Colonic mucosa (tissue), 4 donors: ENCODE results near the gene GAMT. TPM values are rescaled to one million over a fixed set of nuclear protein-coding genes. Genes with fewer than 3 reads are reported as not detected.

ENCODE experiments used
- DNase-seq: peaks from one replicate; pipeline ENCODE4 v3.0.0-alpha.2; 2020
- H3K27ac ChIP-seq: fragments of 200-600 bp; one replicate; pipeline ENCODE4 v1.8.0; 2021
- H3K27me3 ChIP-seq: fragments of 200-600 bp; one replicate; pipeline ENCODE4 v1.8.0; 2021
- H3K36me3 ChIP-seq: fragments of 200-600 bp; one replicate; pipeline ENCODE4 v1.8.0; 2021
- H3K4me1 ChIP-seq: fragments of 200-600 bp; one replicate; pipeline ENCODE4 v1.8.0; 2021; ENCODE audit warnings: mild to moderate bottlenecking
- H3K4me3 ChIP-seq: fragments of 200-600 bp; one replicate; pipeline ENCODE4 v1.8.0; 2021
- H3K9ac ChIP-seq, 2 donors: one replicate each; pipeline ENCODE4 v1.7.0; 2013; ENCODE audit warnings: control low read depth in 2 of 2, low read depth in 2 of 2, low read length in 2 of 2
- H3K9me3 ChIP-seq: fragments of 200-600 bp; one replicate; pipeline ENCODE4 v1.8.0; 2021
- intact Hi-C: fragments of 100-400 bp; cut with DNase I; formaldehyde crosslinking; loops from one replicate; pipeline ENCODE4 v1.14.1; 2022
- total RNA-seq, 2 donors: library from RNA; stranded (reverse); fragmentation: NEBNext Ultra II Directional in 1 of 2; extraction: Animal tissue kit (Norgen Biotek cat#: 25700) in 1 of 2; gene quantifications; one replicate each; pipeline ENCODE4 v1.2.1, GENCODE V29; 2021
- TF ChIP-seq, protein P1 (sequence below): fragments of 200-600 bp; IDR thresholded peaks from one replicate; pipeline ENCODE4 v1.8.0; 2022; ENCODE audit warnings: antibody characterized with exemption, mild to moderate bottlenecking
- donor health status: healthy.
- donor health status: DM: no; HTN: no; CAD: no.
- donor health status: DM: no; HTN: no; CAD: no.

Gene GAMT
- total RNA-seq, 2 donors from 2014 or later, result 3.3 to 3.7 TPM

DNA sequence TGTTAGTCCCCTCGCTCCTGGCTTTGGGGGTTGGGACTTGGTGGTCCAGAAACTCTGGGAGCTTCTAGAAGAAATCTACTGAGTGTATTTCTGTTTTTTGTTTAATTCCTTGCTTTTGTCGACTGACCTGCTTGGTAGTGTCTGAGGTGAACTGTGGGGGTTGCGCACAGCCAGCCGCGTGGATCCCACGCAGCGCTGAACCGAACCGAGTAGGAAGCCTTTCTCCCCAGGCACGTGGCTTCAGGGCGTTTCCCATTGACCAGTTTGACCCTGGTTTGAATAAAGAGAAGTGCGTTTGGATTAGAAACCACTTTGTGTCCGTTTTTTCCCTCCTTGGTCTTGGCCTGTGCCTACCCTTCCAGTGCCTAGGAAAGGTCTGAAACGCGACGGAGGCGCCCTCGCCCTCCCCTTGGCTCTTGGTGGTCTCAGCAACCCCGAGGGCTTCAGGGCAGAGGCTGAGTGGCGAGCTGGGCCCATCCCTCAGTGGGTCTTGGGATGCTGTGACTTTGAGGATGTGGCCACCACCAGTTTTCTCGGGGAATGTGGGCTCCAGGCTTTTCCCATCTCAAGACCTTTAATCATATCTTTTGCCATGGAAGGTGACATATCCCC is 34.1 kb upstream of the GAMT start:
- intact Hi-C loops, result no loop called here
- H3K27me3 ChIP-seq, result no peaks in the 10 kb centered on the region
- H3K9me3 ChIP-seq, result no peaks in the 10 kb centered on the region
- H3K9ac ChIP-seq, result no peak overlapping the region
- H3K4me3 ChIP-seq, result no peak overlapping the region
- H3K36me3 ChIP-seq, result peaks cover 26% of the 10 kb centered on the region
- H3K27ac ChIP-seq, result no peak overlapping the region
- H3K4me1 ChIP-seq, result peaks cover 7% of the 10 kb centered on the region
- no peak for DNase-seq
- TF ChIP-seq, protein P1, sequence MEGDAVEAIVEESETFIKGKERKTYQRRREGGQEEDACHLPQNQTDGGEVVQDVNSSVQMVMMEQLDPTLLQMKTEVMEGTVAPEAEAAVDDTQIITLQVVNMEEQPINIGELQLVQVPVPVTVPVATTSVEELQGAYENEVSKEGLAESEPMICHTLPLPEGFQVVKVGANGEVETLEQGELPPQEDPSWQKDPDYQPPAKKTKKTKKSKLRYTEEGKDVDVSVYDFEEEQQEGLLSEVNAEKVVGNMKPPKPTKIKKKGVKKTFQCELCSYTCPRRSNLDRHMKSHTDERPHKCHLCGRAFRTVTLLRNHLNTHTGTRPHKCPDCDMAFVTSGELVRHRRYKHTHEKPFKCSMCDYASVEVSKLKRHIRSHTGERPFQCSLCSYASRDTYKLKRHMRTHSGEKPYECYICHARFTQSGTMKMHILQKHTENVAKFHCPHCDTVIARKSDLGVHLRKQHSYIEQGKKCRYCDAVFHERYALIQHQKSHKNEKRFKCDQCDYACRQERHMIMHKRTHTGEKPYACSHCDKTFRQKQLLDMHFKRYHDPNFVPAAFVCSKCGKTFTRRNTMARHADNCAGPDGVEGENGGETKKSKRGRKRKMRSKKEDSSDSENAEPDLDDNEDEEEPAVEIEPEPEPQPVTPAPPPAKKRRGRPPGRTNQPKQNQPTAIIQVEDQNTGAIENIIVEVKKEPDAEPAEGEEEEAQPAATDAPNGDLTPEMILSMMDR, result no peak

DNA sequence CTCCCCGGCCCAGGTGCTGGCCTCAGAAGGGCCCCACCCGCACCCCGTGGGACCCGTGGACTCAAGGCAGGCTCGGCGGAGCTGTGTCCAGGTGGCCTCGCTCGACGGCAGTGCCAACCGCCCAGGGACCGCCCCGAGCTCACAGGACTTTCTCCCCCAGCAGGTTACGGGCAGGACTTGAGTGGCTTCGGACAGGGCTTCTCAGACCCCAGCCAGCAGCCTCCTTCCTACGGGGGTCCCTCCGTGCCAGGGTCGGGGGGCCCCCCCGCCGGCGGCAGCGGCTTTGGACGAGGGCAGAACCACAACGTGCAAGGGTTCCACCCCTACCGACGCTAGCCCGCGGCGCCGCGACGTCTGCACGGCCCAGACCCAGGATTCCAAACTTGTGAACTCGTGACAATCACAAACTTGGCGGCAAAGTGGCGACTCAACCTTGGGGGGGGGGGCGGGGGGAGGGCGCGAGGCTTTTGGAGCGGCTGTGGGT is 33.3 kb upstream of the GAMT start:
- peaks cover 17% of the 10 kb centered on the region for H3K36me3 ChIP-seq
- no peak overlapping the region for H3K4me3 ChIP-seq
- H3K27me3 ChIP-seq, result no peaks in the 10 kb centered on the region
- H3K27ac ChIP-seq, result no peak overlapping the region
- intact Hi-C loops, result no loop called here
- no peaks in the 10 kb centered on the region for H3K9me3 ChIP-seq
- TF ChIP-seq, protein P1, result no peak
- DNase-seq, result no peak
- H3K4me1 ChIP-seq, result peaks cover 5% of the 10 kb centered on the region
- no peak overlapping the region for H3K9ac ChIP-seq

DNA sequence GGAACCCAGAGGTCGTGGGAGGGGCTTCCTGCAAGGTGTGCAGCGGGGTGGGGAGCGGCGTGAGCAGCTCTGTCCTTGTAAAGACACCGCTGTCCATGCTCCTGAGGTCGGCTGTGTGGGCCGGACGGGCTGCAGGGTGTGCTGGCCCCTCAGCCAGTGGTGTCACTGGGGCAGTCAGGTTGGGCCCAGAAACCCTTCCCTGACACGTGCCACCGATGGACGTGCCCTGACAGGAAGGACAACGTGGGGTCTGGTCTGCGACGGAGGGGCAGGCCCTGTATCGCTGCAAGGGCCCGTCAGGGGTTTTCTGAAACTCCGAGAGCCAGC is 32.7 kb upstream of the GAMT start:
- peaks cover 16% of the 10 kb centered on the region for H3K36me3 ChIP-seq

DNA sequence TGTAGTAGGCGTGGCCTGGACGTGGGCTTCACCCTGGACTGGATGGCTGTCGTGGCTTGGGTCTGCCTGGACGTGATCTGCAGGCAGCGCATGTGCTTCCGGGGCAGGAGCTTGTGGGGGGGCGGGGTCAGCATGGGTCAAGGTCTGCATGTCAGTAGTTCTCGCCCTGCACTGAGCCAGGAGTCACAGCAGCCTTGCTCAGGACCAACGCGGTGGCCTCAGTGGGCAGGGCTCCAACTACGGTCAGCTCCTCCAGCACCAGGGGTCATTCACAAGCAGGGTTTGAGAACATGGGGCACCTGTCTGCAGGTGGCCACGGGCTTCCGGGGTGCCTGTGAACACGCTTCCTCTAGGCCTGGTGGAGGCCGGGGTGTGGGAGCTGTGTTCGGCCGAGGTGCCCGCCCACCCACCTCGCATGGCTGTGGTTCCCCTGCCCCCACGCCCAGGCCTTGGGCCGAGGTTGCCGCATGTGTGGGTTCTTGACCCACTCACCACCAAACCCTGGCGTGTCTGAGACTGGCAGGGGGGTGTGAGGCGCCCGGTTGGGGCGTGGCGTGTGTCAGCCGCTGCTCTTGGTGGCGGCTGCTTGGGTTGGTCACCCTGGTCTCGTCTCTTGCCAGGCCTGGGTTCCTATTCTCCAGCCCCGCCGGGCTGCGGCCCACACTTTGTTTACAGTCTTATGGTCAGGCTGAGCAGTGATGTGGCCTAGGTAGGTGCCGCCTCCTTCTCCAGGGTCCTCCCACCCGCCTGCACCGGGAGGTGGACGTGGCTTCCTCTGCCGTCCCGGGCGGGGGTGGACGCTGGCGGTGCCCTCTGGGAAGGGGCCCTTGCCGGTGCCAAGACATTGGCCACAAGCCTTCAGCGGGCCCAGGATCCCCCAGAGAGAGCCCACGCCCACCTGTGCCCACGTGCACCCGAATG is 32.0 kb upstream of the GAMT start:
- intact Hi-C loops, result no loop called here

More for the DNA sequence above, 32.7 kb upstream of the GAMT start:
- DNase-seq, result no peak
- Histone ChIP-seq H3K9ac (no peak overlapping the region), H3K4me1 (no peaks in the 10 kb centered on the region), H3K27ac (no peak overlapping the region), H3K4me3 (no peak overlapping the region), H3K27me3 (no peaks in the 10 kb centered on the region), H3K9me3 (no peaks in the 10 kb centered on the region)
- intact Hi-C loops, result no loop called here
- TF ChIP-seq, protein P1, result no peak

DNA sequence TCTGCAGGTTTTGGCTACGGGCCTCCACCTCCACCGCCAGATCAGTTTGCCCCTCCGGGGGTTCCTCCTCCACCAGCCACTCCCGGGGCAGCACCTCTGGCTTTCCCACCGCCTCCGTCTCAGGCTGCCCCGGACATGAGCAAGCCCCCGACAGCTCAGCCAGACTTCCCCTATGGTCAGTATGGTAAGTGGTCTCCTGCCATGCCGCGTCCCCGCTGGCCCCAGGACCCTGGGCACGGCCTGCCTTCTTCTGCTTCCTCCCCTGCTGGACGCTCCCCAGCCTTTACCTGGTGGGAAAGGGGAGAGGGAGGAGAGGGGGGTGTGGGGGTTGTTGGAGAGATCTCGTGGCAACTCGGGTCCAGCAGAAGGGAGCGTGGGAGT is 31.2 kb upstream of the GAMT start:
- TF ChIP-seq, protein P1, result no peak
- intact Hi-C loops, result no loop called here
- Histone ChIP-seq H3K27ac (no peak overlapping the region), H3K4me1 (no peaks in the 10 kb centered on the region), H3K36me3 (peaks cover 16% of the 10 kb centered on the region), H3K9me3 (no peaks in the 10 kb centered on the region), H3K27me3 (no peaks in the 10 kb centered on the region), H3K9ac (no peak overlapping the region), H3K4me3 (no peak overlapping the region)
- no peak for DNase-seq

More for the DNA sequence above, 32.0 kb upstream of the GAMT start:
- Histone ChIP-seq H3K9ac (no peak overlapping the region), H3K27me3 (no peaks in the 10 kb centered on the region), H3K9me3 (no peaks in the 10 kb centered on the region), H3K4me1 (no peaks in the 10 kb centered on the region), H3K27ac (no peak overlapping the region), H3K36me3 (peaks cover 16% of the 10 kb centered on the region), H3K4me3 (no peak overlapping the region)
- DNase-seq, result no peak
- TF ChIP-seq, protein P1, result no peak
